Amygdala (tissue), 56 donors: ENCODE measurements around the gene WWOX.

Experiments used
- DNase-seq, 56 donors: peaks; one replicate each; lab custom pipeline; 2025; lab: John Stamatoyannopoulos, UW

Gene WWOX

DNA sequence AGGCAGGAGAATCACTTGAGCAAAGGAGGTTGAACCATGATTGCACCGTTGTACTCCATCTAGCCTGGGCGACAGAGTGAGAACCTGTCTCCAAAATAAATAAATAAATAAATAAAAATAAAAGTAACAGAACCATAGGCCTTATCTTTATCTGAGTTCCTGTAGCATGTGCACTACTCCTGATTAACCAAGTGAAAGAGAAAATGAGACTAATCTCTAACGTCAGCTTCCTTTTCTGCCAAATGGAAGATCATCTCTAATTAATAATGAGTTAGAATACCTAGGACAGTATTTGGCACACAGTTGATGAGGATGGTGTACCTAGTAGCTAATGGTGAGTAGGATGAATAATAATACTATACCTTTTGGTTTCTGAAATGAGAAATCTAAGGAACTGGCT is 520.4 kb downstream of the WWOX start:
- no peak for DNase-seq

DNA sequence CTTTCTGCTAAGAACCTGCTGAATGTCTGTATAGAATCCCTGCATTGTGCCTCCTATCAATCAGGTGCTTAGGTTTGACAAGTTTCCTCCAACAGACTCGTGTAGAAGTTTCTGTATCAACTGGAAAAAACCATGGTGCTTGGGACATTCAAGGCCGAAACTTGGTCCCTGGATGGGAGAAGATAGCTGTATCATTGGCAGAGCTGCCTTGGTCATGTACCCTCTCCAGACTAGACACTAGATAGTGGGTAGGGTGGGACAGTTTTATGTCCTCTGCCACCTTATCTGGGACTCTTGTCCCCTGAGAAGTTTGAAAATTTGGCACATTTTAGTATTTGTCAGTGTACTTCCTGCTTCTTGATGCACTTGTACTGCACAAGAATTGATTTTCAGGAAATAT is 520.8 kb downstream of the WWOX start:
- no peak for DNase-seq

DNA sequence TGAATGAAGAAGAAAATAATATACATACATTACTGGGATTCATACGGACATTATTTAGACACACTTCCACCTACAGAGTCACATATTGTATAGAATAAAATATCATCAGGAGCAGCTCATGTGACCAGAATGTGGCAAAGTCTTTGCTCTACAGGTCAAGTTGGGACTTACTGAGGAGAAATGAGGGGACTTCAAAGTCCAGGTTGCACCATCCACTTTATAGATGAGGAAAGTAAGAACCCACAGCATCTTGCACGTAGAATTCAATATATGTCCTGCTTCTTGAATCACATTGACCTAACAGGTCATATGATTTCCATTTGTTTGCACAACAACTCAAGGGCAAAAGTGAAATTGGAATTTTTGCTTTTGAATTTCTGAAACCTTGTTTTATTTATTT is 524.3 kb downstream of the WWOX start:
- no peak for DNase-seq

DNA sequence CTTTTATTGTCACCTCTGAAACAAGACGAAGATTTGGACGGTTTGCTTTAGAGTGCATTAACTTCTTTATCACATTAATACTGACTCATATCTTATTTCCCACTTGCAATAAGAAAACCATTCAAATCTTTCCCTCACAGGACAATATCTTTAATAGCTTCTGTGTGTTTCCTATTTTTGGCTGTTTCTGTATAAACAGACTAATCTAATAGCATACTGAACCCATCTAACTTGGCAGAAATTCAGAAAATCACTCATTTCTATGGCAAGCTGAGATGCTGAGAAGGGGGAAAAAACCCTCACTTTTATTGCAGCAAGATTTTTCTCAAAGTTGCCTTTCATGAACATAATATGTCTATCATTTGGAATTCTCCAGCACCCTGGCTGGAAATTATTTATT is 524.9 kb downstream of the WWOX start:
- DNase-seq = no peak

DNA sequence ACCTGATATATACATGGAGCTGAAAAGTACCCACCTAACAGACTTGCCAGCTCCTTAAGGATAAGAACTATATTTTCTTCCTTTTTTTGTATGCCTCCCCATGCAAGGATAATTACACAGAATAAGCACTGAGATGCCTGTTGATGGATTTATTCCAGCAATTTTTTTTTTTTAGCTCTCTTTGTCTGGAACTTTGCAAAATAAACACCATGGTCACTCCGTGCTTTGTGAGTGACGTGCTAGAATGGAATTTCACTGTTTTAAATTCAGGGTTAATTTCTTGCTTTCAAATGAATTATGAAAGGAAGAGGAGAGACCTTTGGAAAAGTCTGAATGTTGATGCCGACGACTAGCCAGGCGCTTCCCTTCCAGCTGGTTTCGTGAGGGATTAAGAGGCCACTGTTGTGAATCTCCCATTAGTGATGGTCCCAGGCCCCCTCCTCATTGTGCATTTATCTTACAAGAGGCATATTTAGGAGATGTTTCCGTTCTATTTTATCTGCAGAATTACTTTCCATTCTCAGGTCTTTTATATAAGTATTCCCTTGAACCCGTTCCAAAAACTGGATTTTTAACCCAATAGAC is 529.1 kb downstream of the WWOX start:
- no peak for DNase-seq

DNA sequence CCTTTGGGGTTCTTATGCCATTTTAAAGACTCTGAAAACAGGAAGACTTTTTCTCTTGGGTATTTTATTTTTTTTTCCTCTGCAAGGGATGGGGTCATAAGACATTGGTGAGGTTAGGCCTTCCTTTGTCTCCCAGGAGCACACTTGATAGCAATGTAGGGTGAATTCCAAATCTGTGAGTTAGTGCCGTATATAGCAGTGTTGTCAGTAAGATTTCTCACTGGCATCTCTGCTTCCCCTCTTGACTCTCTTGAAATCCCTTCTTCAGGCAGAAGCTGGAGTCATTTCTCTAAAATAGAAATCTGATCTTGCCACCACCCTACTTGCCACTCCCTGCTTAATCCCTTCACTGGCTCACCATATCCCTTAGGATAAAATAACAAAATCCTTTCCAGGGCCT is 529.7 kb downstream of the WWOX start:
- DNase-seq = no peak

DNA sequence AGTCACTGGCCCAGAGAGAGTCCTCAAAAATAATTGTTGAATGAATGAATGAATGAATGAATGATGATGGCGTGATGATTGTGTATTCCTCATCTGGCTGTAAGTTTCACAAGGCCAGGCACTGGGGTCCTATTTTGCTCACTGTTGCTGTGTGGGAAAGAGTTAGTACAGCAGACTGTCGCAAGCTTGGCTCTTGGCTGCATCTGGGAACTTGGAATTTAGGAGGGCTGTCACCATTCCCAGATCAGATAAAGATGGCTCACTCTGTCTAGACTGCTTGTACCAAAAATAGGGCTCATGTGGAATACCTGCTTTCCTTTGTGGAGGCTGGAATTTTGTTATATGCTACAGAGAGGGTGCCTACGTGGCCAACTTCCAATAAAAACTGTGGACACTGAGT is 530.6 kb downstream of the WWOX start:
- no peak for DNase-seq

DNA sequence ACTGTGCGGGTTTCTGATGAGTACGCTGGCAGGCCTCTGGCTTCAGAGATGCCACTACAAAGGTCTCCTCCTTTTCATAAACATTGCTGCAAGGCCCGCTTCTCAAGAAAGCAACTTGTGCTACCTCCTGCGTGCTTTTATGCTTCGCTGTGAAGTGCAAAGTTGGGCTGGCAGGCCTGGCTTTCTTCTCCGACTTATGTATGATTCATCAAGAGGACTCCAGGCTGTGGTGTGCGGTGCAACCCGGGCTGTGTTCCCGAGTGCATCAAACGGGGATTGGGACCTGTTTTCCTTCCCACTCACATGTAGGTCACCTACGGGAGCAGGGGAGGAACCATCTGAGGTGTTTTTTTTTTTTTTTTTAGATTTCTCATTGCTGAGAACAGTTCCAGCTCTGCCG is 534.1 kb downstream of the WWOX start:
- no peak for DNase-seq

DNA sequence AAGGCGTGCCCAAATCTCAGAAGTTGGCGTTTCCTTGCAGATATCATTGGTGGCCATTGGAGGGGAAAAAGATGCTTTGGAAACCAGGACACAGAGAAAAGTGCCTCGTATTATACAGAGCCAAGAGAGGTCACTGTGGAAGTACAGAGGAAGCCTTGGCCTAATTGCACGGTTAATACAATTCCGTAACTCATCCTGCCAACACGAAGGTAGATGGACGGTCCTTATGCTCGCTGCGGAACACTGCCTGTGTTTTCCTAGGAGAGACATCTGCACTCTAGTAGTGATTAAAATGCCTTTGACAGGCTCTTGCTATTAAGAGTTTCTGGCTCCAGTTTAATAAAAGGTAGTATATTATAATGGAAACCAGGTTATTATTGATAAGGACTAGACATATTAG is 536.4 kb downstream of the WWOX start:
- DNase-seq = no peak

DNA sequence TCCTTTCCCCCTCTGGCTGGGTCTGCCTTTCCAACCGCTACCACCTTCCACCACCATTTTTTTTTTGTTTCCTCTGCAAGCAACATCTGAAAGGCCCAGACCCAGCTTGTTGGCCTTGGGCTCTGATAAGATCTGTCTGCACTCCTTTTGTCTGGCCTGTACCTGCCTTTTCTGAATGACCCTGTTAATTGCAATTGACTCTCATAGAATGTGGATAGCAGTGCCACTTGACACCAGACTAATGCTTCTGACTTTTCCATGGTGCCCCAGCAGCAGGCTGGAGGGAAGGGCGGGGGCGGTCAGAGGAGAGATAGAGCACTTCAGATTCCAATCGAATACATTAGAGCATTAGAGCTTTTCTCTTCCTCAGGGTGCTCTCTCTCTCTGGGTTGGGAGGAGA is 538.9 kb downstream of the WWOX start:
- DNase-seq = no peak

DNA sequence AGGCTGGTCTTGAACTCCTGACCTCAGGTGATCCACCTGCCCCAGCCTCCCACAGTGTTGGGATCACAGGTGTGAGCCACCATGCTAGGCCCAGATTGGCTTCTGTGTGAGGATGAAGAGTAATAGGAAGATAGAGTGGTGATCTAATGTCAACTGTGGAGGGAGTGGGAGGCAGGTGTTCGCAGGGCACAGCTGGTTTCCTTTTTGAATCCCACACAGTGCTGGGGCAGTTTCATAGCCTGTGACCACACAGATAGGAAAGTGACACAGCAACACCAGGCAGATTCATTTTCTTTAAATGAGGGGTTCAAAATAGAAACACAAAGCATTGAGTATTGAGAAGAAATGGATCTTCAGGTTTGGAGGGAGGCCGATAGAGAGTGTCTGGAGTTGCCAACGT is 540.3 kb downstream of the WWOX start:
- no peak for DNase-seq

DNA sequence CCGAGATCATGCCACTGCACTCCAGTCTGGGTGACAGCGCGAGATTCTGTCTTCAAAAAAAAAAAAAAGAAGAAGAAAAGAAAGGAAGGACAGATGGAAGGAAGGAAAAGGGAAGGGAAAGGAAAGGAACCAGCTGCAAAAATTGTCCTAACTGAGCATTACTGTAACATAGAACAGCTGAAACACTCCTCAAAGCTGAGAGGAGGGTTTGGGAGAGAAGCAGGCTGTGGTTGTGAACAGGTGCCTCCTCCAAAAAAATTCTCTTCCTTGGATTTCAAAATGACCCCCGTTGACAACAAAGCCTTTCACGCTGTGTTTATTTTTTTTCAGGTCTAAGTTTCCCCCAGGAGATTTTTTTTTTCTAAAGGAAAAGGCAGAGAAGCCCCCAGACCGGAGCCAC is 541.4 kb downstream of the WWOX start:
- no peak for DNase-seq

DNA sequence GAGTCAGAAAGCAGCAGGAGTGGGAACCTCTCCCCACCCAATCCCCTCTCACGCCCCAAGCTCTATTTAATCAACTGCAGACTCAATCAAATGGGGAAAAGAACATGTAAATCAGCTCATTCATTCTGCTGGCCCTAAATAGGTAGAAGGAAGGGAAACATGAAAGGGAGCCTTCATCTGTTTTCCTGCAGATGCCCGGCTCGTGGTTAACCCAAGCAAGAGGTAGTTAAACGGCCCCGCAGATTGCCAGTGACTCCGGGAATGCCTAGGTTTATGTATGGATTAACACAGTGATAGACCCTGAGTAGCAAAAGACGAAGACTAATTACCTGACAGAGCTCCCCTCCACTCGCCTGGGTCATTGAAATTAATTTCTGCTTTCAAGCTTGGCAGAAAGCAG is 542.0 kb downstream of the WWOX start:
- DNase-seq = no peak

DNA sequence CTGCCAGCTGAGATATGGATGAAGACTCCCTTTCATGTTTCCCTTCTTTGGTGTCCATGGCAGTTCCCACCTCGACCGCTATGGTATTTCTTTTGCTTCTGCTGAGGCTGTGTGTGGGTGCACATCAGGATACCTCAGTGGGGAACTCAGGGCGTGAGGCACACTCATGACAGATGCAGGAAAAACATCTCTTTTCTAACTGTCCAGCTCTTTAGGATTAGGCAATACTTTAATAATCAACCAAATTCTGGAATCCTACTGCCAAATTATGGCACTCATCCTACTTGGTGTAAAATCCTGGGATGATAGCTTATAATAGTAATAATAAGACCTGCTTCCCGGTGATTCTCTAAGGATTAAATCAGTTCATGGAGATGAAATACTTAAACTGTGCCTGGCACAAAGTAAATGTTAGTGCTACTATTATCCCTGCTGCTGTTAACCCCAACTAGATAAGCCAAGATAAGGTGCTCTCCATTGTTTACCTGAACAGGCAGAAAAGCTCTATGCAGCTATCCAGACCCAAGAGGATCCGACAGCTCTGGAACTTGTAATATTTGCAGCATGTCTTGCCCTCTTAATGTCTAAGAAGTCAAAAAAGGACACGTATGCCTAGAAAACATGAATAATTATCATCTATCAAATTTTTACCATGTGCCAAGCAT is 543.3 kb downstream of the WWOX start:
- no peak for DNase-seq

DNA sequence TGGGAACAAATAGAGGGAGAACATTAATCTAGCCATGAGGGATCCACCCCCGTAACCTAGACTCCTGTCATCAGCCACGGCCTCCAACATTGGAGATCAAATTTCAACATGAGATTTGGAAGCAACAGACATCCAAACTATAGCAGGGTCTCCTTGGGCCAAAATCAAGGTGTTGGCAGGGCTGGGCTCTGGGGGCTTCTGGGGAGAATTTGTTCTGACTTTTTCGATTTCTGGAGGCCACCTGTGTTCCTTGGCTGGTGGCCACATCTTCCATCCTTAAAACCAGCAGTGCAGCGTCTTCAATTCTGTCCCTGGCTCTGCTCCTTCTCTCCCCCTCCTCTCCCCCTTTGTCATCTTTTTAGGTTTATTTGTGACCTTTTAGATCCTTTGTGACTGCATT is 546.2 kb downstream of the WWOX start:
- DNase-seq = no peak

DNA sequence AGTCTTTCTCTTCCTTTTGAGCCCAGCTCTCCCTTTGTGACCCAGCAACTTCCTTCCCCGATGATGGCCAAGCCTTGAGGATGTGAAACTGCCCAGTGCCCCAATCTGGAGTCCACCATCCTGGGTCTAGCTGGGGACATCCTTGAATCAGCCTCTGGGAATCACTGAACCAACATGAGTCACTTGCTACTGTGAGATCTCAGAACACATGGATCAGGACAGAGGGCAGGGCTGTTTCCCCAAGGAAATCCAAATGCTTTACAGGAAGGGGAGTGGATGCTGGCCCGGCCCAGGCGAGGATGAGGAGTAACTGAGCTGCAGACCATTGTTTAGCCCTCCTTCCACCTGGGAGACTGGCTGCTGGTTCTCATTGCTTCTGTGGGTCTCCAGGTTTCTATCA is 547.6 kb downstream of the WWOX start:
- DNase-seq = no peak

DNA sequence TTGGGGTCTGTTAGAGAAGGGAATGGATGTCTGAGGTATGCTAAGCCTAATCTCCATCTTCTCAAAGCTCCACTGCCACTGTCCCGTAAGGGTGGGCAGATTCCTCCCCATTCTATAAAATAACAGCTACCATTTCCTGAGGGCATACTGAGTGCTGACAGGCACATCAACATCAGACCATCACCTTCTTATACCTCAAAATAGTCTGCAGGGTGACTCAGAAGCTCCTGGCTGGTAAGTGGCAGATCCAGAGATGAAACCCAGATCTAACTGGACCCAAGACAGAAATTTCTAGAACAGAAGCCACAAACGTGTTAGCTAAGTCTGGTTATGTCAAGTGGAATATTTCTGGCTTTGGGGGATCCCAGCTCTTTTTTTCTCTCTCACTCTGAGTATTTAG is 548.0 kb downstream of the WWOX start:
- DNase-seq = no peak

DNA sequence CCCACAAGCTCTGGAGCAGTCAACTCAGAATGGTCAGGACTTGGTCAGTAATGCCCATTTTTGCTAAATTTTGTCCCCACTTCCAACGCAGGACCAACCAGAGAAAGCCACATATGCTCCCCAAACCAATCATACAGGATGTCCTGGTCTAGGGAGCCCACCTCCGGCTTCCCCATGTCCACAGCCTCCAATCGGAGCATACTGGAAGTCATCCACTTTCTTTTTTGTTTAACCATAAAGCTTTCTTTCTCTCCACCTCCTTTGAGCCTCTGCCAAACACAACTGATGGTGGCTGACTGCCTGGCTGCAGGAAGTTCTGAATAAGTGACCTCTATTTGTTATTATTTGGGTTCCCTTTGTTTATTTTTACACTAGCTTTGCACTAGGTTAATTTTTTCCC is 549.1 kb downstream of the WWOX start:
- peak in 7 of 56 donors; percentile 1 to 30 (median 6) for DNase-seq

DNA sequence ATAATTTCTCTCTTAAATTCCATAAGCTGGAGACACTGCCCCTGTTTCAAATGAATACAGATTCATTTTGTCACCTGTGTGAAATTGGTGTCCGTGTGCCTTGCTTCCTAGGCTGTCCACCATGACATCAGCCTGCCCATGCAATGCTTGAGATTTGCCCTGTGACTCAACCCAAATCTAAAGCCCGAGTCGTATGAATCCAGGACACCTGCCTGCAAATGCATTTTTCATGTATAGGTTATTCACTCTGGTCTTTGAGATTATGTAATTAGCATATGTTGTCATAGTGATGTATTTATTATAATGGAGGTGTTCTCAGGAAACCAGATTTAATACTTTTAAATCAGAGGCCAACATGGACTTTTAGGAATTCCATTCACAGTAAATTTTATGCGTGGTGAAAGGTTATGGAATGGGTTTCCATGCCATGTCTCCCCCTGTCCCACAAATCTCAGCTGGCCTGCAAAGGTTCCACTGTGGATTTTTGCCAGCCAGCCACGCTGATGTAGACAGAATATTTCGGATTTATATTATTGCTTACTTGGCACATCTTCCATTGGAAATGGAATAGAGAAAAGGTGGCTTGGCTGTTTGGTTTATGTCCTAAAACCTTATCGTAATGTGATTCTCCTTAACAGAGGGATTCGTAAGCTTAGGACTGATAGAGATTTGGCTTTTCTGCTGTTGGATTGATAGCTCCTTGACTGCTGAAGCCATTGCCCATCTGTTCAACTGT is 551.1 kb downstream of the WWOX start:
- no peak for DNase-seq

DNA sequence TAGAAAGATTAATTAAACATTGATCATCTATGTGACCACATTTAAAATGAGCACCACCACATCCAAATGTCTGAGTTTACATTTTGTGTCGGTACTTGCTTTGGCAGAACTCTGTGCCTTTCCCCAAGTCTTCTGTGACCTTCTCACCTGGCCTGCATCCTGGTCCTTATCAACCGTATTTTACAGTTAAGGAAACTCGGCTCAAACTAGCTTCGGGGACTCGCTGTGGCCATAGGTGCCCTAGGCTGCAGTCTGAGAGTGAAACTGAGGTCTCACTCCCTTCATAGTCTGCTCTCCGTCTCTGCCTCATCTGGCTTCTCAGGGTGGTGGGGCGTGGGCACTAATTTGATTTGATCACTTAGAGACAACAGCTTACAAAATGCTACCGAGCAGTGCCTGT is 555.5 kb downstream of the WWOX start:
- DNase-seq = no peak

DNA sequence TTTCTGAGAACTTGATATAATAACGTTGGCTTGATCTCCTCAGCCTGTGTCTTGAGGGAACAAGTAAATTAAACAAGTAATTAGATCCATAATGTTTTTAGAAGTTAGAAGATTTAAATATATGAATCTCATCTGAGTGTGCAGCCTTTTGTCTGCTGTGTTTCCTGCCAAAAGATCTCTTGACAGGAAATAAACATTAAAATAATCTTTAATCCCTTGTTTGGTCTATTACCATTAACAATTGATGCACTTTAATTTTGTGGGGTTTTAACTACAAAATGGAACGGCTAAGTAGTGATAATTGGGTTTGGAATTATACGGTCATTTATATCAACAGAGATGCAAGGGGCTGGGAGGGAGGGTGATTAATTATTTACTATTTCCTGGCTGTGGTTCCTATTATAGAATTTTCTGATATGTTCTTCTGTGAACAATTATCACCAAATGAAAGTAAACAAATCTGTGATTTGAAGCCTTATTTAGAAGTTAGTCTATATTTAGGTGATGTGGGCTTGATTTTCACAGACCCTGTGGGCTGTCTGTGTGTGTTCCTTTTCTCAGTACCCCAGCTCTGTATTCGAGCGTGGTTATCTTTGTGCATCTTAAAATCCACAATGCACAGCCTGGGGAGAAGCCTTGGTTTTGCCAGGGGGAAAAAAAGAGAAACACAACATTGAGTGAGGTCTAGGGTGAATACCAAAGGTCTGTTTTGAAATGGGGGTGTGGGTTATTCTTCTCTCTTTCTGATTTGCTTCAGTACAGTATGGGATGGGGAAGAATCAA is 556.1 kb downstream of the WWOX start:
- DNase-seq = no peak
